HepG2 (cell line): ENCODE data around the gene GRK5. TPM values are rescaled to one million over a fixed set of nuclear protein-coding genes. Genes with fewer than 3 reads are reported as not detected.

ENCODE experiments used
- ATAC-seq: fragments of 200-7000 bp; cut with Tn5 transposase; 3 replicates; pipeline ENCODE4 v1.9.1; 2020; ENCODE audit warnings: mild to moderate bottlenecking, moderate library complexity
- BruUV-seq: library from RNA; stranded (reverse); fragments of 400-500 nt; replicated peaks from 2 replicates; lab custom pipeline; 2021; lab: Mats Ljungman, UMichigan
- CTCF ChIA-PET: fragments of 300-600 bp; formaldehyde crosslinking; extraction: SDS; loops from one replicate; lab custom pipeline; 2021; ENCODE audit warnings: low total read pairs, inconsistent platforms, low intra/inter-chr PET ratio; lab: Yijun Ruan, JAX
- POLR2A ChIA-PET: fragments of 350-600 bp; sonication (Branson Sonifier 250); formaldehyde crosslinking; loops from one replicate; lab custom pipeline; 2020; ENCODE audit warnings: antibody characterized with exemption, inconsistent platforms; lab: Yijun Ruan, JAX
- DNase-seq: peaks from one replicate; pipeline ENCODE4 v3.0.0-alpha.2; 2015; ENCODE audit warnings: low spot score
- FAIRE-seq: peaks from 3 replicates; lab custom pipeline; 2011; peaks lifted over from hg19 to GRCh38; lab: Jason Lieb, UNC
- H2AFZ ChIP-seq: one replicate; pipeline ENCODE4 v1.6.1; 2011; ENCODE audit warnings: low read length, inconsistent platforms
- H3K27ac ChIP-seq: fragments of 300-600 bp; 3 replicates; pipeline ENCODE4 v1.8.0; 2011; ENCODE audit warnings: mixed run types, mild to moderate bottlenecking, mixed read lengths, low read length, inconsistent platforms; ENCODE audit not compliant: insufficient read depth; ENCODE audit errors: extremely low read length
- H3K27me3 ChIP-seq, 2 experiments: fragments of 200-600 bp in 1 of 2; 2 replicates in 1 of 2; 3 replicates in 1 of 2; pipeline versions ENCODE4 v1.6.0 to v1.8.0; 2011; ENCODE audit warnings: low read length in 2 of 2, mild to moderate bottlenecking in 2 of 2, moderate library complexity in 2 of 2, inconsistent platforms in 1 of 2; ENCODE audit not compliant: insufficient read depth in 2 of 2, control insufficient read depth in 1 of 2
- H3K36me3 ChIP-seq, 2 experiments: fragments of 200-600 bp in 1 of 2; replicated peaks in 1 of 2; 2 replicates in 1 of 2; 3 replicates in 1 of 2; pipeline versions ENCODE4 v1.5.1 to v1.8.0; 2011; ENCODE audit warnings: low read length in 2 of 2, inconsistent platforms in 1 of 2; ENCODE audit not compliant: insufficient read depth in 2 of 2, control insufficient read depth in 1 of 2
- H3K4me1 ChIP-seq: 2 replicates; pipeline ENCODE4 v1.5.1; 2012; ENCODE audit warnings: low read length, inconsistent platforms; ENCODE audit not compliant: insufficient read depth
- H3K4me2 ChIP-seq: 2 replicates; pipeline ENCODE4 v1.6.0; 2011; ENCODE audit warnings: low read depth, low read length, inconsistent platforms
- H3K4me3 ChIP-seq, 3 experiments: fragments of 200-600 bp in 1 of 3; sonication (generic), shearing (Covaris generic) in 1 of 3; replicated peaks in 1 of 3; 2 replicates each; pipeline ENCODE4 v1.5.1; 2011 to 2016; ENCODE audit warnings: low read length in 3 of 3, inconsistent platforms in 2 of 3, low read depth in 2 of 3, mild to moderate bottlenecking in 2 of 3, control low read depth in 1 of 3, mixed read lengths in 1 of 3; ENCODE audit not compliant: insufficient read depth in 1 of 3
- H3K79me2 ChIP-seq: one replicate; pipeline ENCODE4 v1.6.1; 2011; ENCODE audit warnings: low read length, inconsistent platforms; ENCODE audit not compliant: insufficient read depth
- H3K9ac ChIP-seq: 2 replicates; pipeline ENCODE4 v1.6.0; 2011; ENCODE audit warnings: mild to moderate bottlenecking, low read depth, low read length, inconsistent platforms; ENCODE audit not compliant: insufficient read depth
- H3K9me3 ChIP-seq: 2 replicates; pipeline ENCODE4 v1.5.1; 2012; ENCODE audit warnings: mild to moderate bottlenecking, low read length
- H4K20me1 ChIP-seq: 2 replicates; pipeline ENCODE4 v1.6.0; 2011; ENCODE audit warnings: inconsistent platforms, mild to moderate bottlenecking, low read length, moderate library complexity; ENCODE audit not compliant: insufficient read depth
- E2F5 ChIP-seq: sonication (generic); formaldehyde crosslinking; conservative IDR thresholded peaks from 2 replicates; pipeline ENCODE4 v1.4.0; 2020; ENCODE audit warnings: missing genetic modification reagents
- HNRNPLL ChIP-seq: fragments of 200-400 bp; formaldehyde crosslinking; IDR thresholded peaks from 2 replicates; pipeline ENCODE4 v1.6.1; 2017; ENCODE audit warnings: mild to moderate bottlenecking, low read depth, low read length; ENCODE audit not compliant: poor library complexity, severe bottlenecking
- MIER2 ChIP-seq: IDR thresholded peaks from 2 replicates; pipeline ENCODE4 v1.6.1; 2016; ENCODE audit warnings: missing biosample characterization, missing genetic modification reagents
- MTF2 ChIP-seq: sonication (generic); formaldehyde crosslinking; IDR thresholded peaks from 2 replicates; pipeline ENCODE4 v1.5.0; 2020; ENCODE audit warnings: missing genetic modification reagents, borderline replicate concordance
- PLRG1 ChIP-seq: fragments of 450-650 bp; conservative IDR thresholded peaks from 2 replicates; pipeline ENCODE4 v1.6.1; 2016
- TEAD2 ChIP-seq: sonication (generic); formaldehyde crosslinking; IDR thresholded peaks from 2 replicates; pipeline ENCODE4 v1.9.0; 2021; ENCODE audit warnings: missing genetic modification reagents
- TMF1 ChIP-seq: sonication (generic); formaldehyde crosslinking; IDR thresholded peaks from 2 replicates; pipeline ENCODE4 v1.8.1; 2022; ENCODE audit warnings: low read depth, missing genetic modification reagents
- ZNF674 ChIP-seq: sonication (generic); formaldehyde crosslinking; IDR thresholded peaks from 2 replicates; pipeline ENCODE4 v1.5.0; 2020; ENCODE audit warnings: low read depth, mild to moderate bottlenecking, missing genetic modification reagents
- ZNF687 ChIP-seq: sonication (generic); formaldehyde crosslinking; IDR thresholded peaks from 2 replicates; pipeline ENCODE4 v1.5.1; 2020; ENCODE audit warnings: mild to moderate bottlenecking, missing genetic modification reagents, moderate library complexity
- WGBS: methylation state at CpG from one replicate; pipeline ENCODE4 v1.1.6; 2017; ENCODE audit warnings: low lambda C conversion rate; 5-methylcytosine and 5-hydroxymethylcytosine counted together
- in situ Hi-C: cut with HindIII; loops from 2 replicates; pipeline ENCODE4 v1.10.0; 2017; ENCODE audit warnings: low pct_unique_long_range_greater_than_20kb; ENCODE audit not compliant: extremely low pct_ligation_motif_present
- intact Hi-C: fragments of 100-400 bp; cut with micrococcal nuclease; formaldehyde crosslinking; loops from one replicate; pipeline ENCODE4 v1.10.0; 2022; ENCODE audit not compliant: unreplicated experiment
- polyA plus RNA-seq, 8 experiments: library from polyadenylated mRNA; depleted of rRNA in 3 of 8; stranded (reverse) in 7 of 8; unstranded in 1 of 8; fragments of >200 nt; fragmentation: Illumina TruSeq in 4 of 8; extraction: Trizol in 4 of 8; gene quantifications; 2 replicates each; pipeline versions ENCODE4 v1.2.1 to v1.2.3, GENCODE V29; 2011 to 2016; ENCODE audit warnings: low read depth in 4 of 8, missing spikeins in 1 of 8, mixed read lengths in 1 of 8; ENCODE audit not compliant: insufficient read depth in 1 of 8
- total RNA-seq, 5 experiments: library from RNA; depleted of rRNA; stranded (reverse); fragments of >200 nt; fragmentation: Illumina TruSeq; extraction: Trizol; gene quantifications; 2 replicates each; pipeline ENCODE4 v1.2.3, GENCODE V29; 2016; ENCODE audit warnings: low read depth in 1 of 5

GRK5 gene
- total and polyA plus RNA-seq, 2 of the 13 experiments (the other 11 are each of a cell fraction or from before 2014, with no cell fraction given), result 10.4 to 12.6 TPM

GRCh38 chr10:119225083-119225658 lies 17.8 kb downstream of the GRK5 start:
- FAIRE-seq (no peak), DNase-seq (no peak), ATAC-seq (no peak)
- no peak overlapping the region for H3K4me2 ChIP-seq
- H3K9ac ChIP-seq, result no peak overlapping the region
- in situ Hi-C loops, result no loop called here
- TF ChIP-seq TMF1 (CRISPR knock-in tag) (no peak), MIER2 (no peak), MTF2 (CRISPR knock-in tag) (no peak), TEAD2 (CRISPR knock-in tag) (no peak), HNRNPLL (no peak), ZNF674 (CRISPR knock-in tag) (no peak), E2F5 (no peak)
- H3K4me1 ChIP-seq, result peaks cover 43% of the 10 kb centered on the region
- intact Hi-C loops, result no loop called here
- ChIA-PET POLR2A (interaction anchor here (3.4 kb wide), 1 partner anchor 28 kb away, joined by 43 read pairs; no protein-coding TSS in a partner anchor), CTCF (no interaction called here)
- H3K79me2 ChIP-seq, result peaks cover 28% of the 10 kb centered on the region
- no peaks in the 10 kb centered on the region for H3K9me3 ChIP-seq
- H3K27ac ChIP-seq, result no peak overlapping the region
- H3K36me3 ChIP-seq, result no peaks in the 10 kb centered on the region
- 97% methylated on average over 4 of the region's 4 CpGs for WGBS
- H3K4me3 ChIP-seq, result no peak overlapping the region
- H2AFZ ChIP-seq, result no peak overlapping the region
- H3K27me3 ChIP-seq, result no peaks in the 10 kb centered on the region
- no TSS peak for BruUV-seq
- no peaks in the 10 kb centered on the region for H4K20me1 ChIP-seq

- Histone ChIP-seq H3K4me3 (no peak overlapping the region), H3K36me3 (no peaks in the 10 kb centered on the region; a peak in 1 of 5 replicates), H3K9ac (no peak overlapping the region), H3K4me1 (peaks cover 20% of the 10 kb centered on the region), H3K9me3 (no peaks in the 10 kb centered on the region), H2AFZ (no peak overlapping the region), H3K4me2 (no peak overlapping the region), H3K27ac (no peak overlapping the region), H4K20me1 (no peaks in the 10 kb centered on the region), H3K27me3 (no peaks in the 10 kb centered on the region), H3K79me2 (peaks cover 19% of the 10 kb centered on the region)
- 96% methylated on average over 6 of the region's 6 CpGs for WGBS
- BruUV-seq, result no TSS peak
- ChIA-PET CTCF (no interaction called here), POLR2A (interaction anchor here (0.6 kb wide), 1 partner anchor 20 kb away, joined by 4 read pairs; no protein-coding TSS in a partner anchor)
- in situ Hi-C loops (no loop called here), intact Hi-C loops (no loop called here)
- ATAC-seq (no peak), FAIRE-seq (no peak), DNase-seq (no peak)
- no peak for TF ChIP-seq ZNF687 (CRISPR knock-in tag)
- TF ChIP-seq PLRG1, result no peak
Measured at GRCh38 chr10:119227825-119228224, 20.5 kb downstream of the GRK5 start.
